CD8-positive, alpha-beta memory T cell (primary cell): ENCODE results near the gene DNAH3. TPM values are rescaled to one million over a fixed set of nuclear protein-coding genes. Genes with fewer than 3 reads are reported as not detected.
"Not testable (repeated sequence)": the region's sequence is repeated elsewhere in the genome, so short reads cannot be mapped to it uniquely, and the experiment has no call there.

Experiments
- CTCF ChIA-PET: fragments of 350-600 bp; sonication (Branson Sonifier 250); formaldehyde crosslinking; loops from one replicate; lab custom pipeline; 2021; ENCODE audit warnings: antibody characterized with exemption; lab: Charles Lee
- POLR2A ChIA-PET: fragments of 350-600 bp; sonication (Branson Sonifier 250); formaldehyde crosslinking; loops from one replicate; lab custom pipeline; 2021; ENCODE audit warnings: antibody characterized with exemption; lab: Charles Lee
- DNase-seq, 5 donors: peaks; one replicate each; pipeline versions ENCODE4 v3.0.0 to v3.0.0-alpha.2; 2020 to 2022; ENCODE audit warnings: mixed read lengths in 1 of 5
- H3K27ac ChIP-seq: one replicate; pipeline ENCODE4 v1.7.0; 2013; ENCODE audit warnings: low read depth, mild to moderate bottlenecking, low read length, moderate library complexity
- H3K27me3 ChIP-seq: 2 replicates; pipeline ENCODE4 v1.7.0; 2013; ENCODE audit warnings: low read length, mild to moderate bottlenecking; ENCODE audit not compliant: insufficient read depth, poor library complexity, severe bottlenecking
- H3K36me3 ChIP-seq: 2 replicates; pipeline ENCODE4 v1.7.0; 2013; ENCODE audit warnings: mild to moderate bottlenecking, low read length, moderate library complexity; ENCODE audit not compliant: insufficient read depth
- H3K4me1 ChIP-seq: 2 replicates; pipeline ENCODE4 v1.7.0; 2013; ENCODE audit warnings: mild to moderate bottlenecking, low read length, moderate library complexity; ENCODE audit not compliant: insufficient read depth
- H3K4me3 ChIP-seq: 2 replicates; pipeline ENCODE4 v1.7.0; 2013; ENCODE audit warnings: mild to moderate bottlenecking, low read length
- H3K9me3 ChIP-seq: 2 replicates; pipeline ENCODE4 v1.7.0; 2013; ENCODE audit warnings: mild to moderate bottlenecking, low read length
- H3K27ac Mint-ChIP-seq, 8 donors: one replicate each; pipeline ENCODE4 v1.8.0; 2020 to 2021; ENCODE audit warnings: mixed read lengths in 8 of 8, mild to moderate bottlenecking in 6 of 8, inconsistent platforms in 3 of 8, moderate library complexity in 3 of 8
- H3K27me3 Mint-ChIP-seq, 2 donors: one replicate each; pipeline ENCODE4 v1.8.0; 2020 to 2021; ENCODE audit warnings: mixed read lengths in 2 of 2, mild to moderate bottlenecking in 1 of 2, moderate library complexity in 1 of 2
- H3K36me3 Mint-ChIP-seq, 3 donors: one replicate each; pipeline ENCODE4 v1.8.0; 2020 to 2021; ENCODE audit warnings: mixed read lengths in 3 of 3, inconsistent platforms in 1 of 3, mild to moderate bottlenecking in 1 of 3
- H3K4me1 Mint-ChIP-seq, 3 donors: one replicate each; pipeline ENCODE4 v1.8.0; 2020 to 2021; ENCODE audit warnings: mixed read lengths in 3 of 3, inconsistent platforms in 1 of 3, mild to moderate bottlenecking in 1 of 3
- H3K4me3 Mint-ChIP-seq, 7 donors: one replicate each; pipeline ENCODE4 v1.8.0; 2020 to 2021; ENCODE audit warnings: mixed read lengths in 7 of 7, mild to moderate bottlenecking in 6 of 7, moderate library complexity in 4 of 7, inconsistent platforms in 2 of 7
- H3K9me3 Mint-ChIP-seq, 5 donors: one replicate each; pipeline ENCODE4 v1.8.0; 2020 to 2022; ENCODE audit warnings: mixed read lengths in 5 of 5, mild to moderate bottlenecking in 3 of 5, moderate library complexity in 2 of 5, inconsistent platforms in 1 of 5
- polyA plus RNA-seq: library from polyadenylated mRNA; unstranded; fragments of 300-500 nt; fragmentation: Illumina TruSeq; gene quantifications from one replicate; pipeline ENCODE4 v1.2.3, GENCODE V29; 2021
- total RNA-seq, 2 experiments: library from RNA; stranded (reverse); gene quantifications; one replicate each; pipeline ENCODE4 v1.2.3, GENCODE V29; 2021

Gene DNAH3
- total and polyA plus RNA-seq, 3 experiments from 2014 or later, result not detected

DNA sequence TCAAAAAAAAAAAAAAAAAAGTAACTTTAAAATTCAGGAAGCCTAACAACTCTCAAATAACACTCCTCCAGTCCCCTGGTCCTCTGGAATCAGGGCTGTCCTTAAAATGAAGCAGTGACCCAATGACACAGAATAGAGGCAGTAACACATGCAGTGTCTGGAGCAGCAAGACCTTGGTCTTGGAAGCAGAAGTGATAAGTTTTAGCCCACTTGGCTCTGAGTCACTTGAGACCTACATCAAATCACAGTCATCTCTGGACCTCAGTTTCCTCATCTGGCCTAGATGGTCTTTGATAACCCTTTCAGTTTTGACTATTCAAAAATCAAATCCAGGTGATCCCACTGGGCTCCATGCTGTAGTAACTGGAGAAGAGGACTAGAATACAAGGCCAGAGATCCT is 211.0 kb downstream of the DNAH3 start:
- no peak overlapping the region for H3K27ac ChIP-seq
- H3K27me3 ChIP-seq, result no peaks in the 10 kb centered on the region
- H3K36me3 ChIP-seq, result no peaks in the 10 kb centered on the region
- H3K9me3 ChIP-seq, result no peaks in the 10 kb centered on the region
- Mint-ChIP-seq H3K36me3 (no peaks in the 10 kb centered on the region), H3K4me3 (no peak overlapping the region), H3K4me1 (peaks cover 5 to 12% (median 12%) of the 10 kb centered on the region in 3 donors), H3K27ac (no peak overlapping the region), H3K27me3 (peaks cover 0 to 2% of the 10 kb centered on the region in 2 donors), H3K9me3 (no peaks in the 10 kb centered on the region)
- no peak for DNase-seq
- H3K4me1 ChIP-seq, result peaks cover 5% of the 10 kb centered on the region
- H3K4me3 ChIP-seq, result no peak overlapping the region
- ChIA-PET CTCF (no interaction called here), POLR2A (no interaction called here)

DNA sequence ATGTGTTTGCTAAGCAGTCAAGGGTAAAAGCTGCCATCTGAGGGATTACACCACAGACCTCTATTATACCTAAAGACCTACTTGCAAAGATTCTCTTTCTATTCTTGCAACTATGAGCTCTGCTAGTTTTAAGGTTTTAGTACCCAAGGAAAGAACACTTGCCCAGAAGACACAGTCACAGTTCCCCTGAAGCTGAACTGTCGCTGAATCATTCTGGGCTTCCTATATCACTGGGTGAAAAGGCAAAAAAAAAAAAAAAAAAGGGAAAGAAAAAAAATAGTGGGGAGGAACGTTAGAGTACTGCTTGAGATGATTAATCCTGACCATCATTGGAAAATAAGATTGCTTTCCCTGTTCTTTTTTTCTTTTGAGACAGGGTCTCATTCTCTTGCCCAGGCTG is 212.2 kb downstream of the DNAH3 start:
- H3K27me3 Mint-ChIP-seq, result peaks cover 0 to 2% of the 10 kb centered on the region in 2 donors
- Histone ChIP-seq H3K4me1 (peaks cover 5% of the 10 kb centered on the region), H3K27ac (no peak overlapping the region), H3K27me3 (no peaks in the 10 kb centered on the region), H3K4me3 (no peak overlapping the region), H3K9me3 (no peaks in the 10 kb centered on the region), H3K36me3 (no peaks in the 10 kb centered on the region)
- DNase-seq, result no peak
- no peak overlapping the region for H3K27ac Mint-ChIP-seq
- H3K4me1 Mint-ChIP-seq, result peaks cover 5 to 10% (median 10%) of the 10 kb centered on the region in 3 donors
- H3K36me3 Mint-ChIP-seq, result no peaks in the 10 kb centered on the region
- H3K4me3 Mint-ChIP-seq, result no peak overlapping the region
- POLR2A ChIA-PET, result no interaction called here
- CTCF ChIA-PET, result no interaction called here
- H3K9me3 Mint-ChIP-seq, result no peaks in the 10 kb centered on the region

DNA sequence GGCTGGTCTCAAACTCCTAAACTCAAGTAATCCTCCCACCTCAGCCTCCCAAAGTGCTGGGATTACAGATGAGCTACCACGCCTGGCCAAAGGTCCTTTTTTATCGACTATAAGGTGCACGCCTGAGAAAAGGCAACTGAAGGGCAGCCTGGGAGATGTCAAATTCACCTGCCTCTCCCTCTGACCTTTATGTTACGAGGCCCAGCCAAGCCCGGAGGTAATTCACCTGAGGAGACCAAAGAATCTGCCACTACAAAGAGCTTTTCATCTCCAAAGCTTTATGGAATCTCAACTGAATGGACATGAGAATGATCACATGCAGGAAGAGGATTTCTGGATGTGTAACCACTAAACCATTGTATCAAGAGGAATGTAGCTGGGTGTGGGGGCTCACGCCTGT is 212.9 kb downstream of the DNAH3 start:
- no peaks in the 10 kb centered on the region for H3K27me3 ChIP-seq
- H3K27ac Mint-ChIP-seq, result no peak overlapping the region
- no peaks in the 10 kb centered on the region for H3K9me3 Mint-ChIP-seq
- H3K36me3 Mint-ChIP-seq, result no peaks in the 10 kb centered on the region
- H3K4me3 Mint-ChIP-seq, result no peak overlapping the region
- no peak overlapping the region for H3K27ac ChIP-seq
- DNase-seq, result no peak
- no peaks in the 10 kb centered on the region for H3K36me3 ChIP-seq
- POLR2A ChIA-PET, result no interaction called here
- H3K9me3 ChIP-seq, result no peaks in the 10 kb centered on the region
- peaks cover 5% of the 10 kb centered on the region for H3K4me1 ChIP-seq
- CTCF ChIA-PET, result interaction anchor here (0.7 kb wide), 1 partner anchor 11 kb away, joined by 3 read pairs; no protein-coding TSS in a partner anchor
- H3K4me1 Mint-ChIP-seq, result peaks cover 5 to 9% (median 7%) of the 10 kb centered on the region in 3 donors
- no peak overlapping the region for H3K4me3 ChIP-seq
- H3K27me3 Mint-ChIP-seq, result peaks cover 0 to 2% of the 10 kb centered on the region in 2 donors

DNA sequence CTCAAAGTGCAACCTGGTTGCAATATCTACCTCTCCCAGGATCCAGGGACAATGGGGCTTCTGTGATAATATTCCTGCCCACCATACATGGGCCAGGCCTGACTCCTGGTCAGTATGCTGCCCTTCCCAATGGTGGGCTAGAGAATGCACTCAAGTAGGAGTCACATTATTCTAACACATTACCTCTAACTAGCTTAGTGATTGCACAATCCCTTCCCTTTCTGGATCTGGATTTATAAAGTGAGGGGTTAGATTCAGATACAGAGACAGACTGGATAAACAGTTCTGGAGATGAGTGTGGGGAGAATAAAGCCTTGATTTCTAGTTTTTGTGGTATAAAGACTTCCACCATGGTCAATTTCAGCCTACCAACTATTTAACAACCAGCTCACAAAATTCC is 217.1 kb downstream of the DNAH3 start:
- ChIA-PET POLR2A (interaction anchor here (0.6 kb wide), 1 partner anchor 20 kb away, joined by 3 read pairs; no protein-coding TSS in a partner anchor), CTCF (no interaction called here)
- no peaks in the 10 kb centered on the region for H3K36me3 ChIP-seq
- no peaks in the 10 kb centered on the region for H3K27me3 ChIP-seq
- Mint-ChIP-seq H3K4me1 (no peaks in the 10 kb centered on the region), H3K27me3 (no peaks in the 10 kb centered on the region), H3K4me3 (no peak overlapping the region), H3K9me3 (no peaks in the 10 kb centered on the region), H3K36me3 (no peaks in the 10 kb centered on the region), H3K27ac (peak overlapping the region in 1 of 8 donors; percentile 73)
- no peak overlapping the region for H3K27ac ChIP-seq
- no peak for DNase-seq
- no peaks in the 10 kb centered on the region for H3K4me1 ChIP-seq
- H3K4me3 ChIP-seq, result no peak overlapping the region
- no peaks in the 10 kb centered on the region for H3K9me3 ChIP-seq

DNA sequence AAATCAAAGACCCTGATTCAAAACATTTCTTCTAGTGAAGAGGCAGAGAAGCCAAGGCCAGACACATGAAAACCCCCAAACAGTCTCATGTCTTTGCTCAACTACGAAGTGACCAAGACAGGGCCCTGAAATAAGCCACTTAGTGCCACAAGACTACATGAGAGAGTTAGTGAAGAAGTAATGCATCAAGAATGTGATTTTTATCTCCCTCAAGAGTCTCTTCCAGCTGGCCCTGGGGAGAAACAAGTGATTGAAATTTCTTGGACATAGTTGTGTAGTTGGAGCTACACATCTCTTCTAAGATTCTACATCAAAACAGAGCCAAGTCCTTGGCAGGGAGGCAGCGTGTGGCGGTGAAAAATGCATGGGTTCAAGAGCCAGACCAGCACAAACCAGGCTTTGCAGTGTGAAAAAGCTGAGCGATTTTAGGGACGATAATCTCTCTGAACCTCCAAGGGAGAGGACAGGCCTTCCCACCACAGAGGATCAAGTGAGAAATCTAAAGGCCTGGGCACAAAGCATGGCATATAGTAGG is 219.5 kb downstream of the DNAH3 start:
- CTCF ChIA-PET, result no interaction called here
- POLR2A ChIA-PET, result no interaction called here
- no peaks in the 10 kb centered on the region for H3K9me3 ChIP-seq

DNA sequence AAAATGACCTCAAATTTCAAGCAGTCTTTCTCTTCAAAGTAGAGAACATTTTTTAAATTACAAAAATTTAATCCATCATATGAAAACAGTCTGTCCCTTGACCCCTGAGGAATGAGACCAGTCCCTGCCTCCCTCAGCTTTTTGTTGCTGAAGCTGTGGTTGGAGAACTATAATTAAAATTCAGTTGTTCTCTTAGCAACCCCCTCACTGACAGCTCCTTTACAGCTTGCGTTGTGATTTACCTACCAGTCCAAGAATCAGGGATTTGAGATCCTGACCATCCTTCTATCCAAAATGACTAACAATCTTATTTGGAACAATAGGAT is 220.3 kb downstream of the DNAH3 start:
- no peaks in the 10 kb centered on the region for H3K4me1 ChIP-seq
- Mint-ChIP-seq H3K9me3 (no peaks in the 10 kb centered on the region), H3K27ac (no peak overlapping the region), H3K4me1 (no peaks in the 10 kb centered on the region), H3K36me3 (peaks cover 4 to 10% (median 8%) of the 10 kb centered on the region in 3 donors), H3K4me3 (no peak overlapping the region), H3K27me3 (no peaks in the 10 kb centered on the region)
- no peak overlapping the region for H3K27ac ChIP-seq
- no peaks in the 10 kb centered on the region for H3K27me3 ChIP-seq
- no peaks in the 10 kb centered on the region for H3K36me3 ChIP-seq
- no peak overlapping the region for H3K4me3 ChIP-seq
- no peaks in the 10 kb centered on the region for H3K9me3 ChIP-seq
- ChIA-PET CTCF (no interaction called here), POLR2A (no interaction called here)
- no peak for DNase-seq

More for the DNA sequence above, 219.5 kb downstream of the DNAH3 start:
- Mint-ChIP-seq H3K36me3 (peaks cover 0 to 3% (median 3%) of the 10 kb centered on the region in 3 donors), H3K9me3 (no peaks in the 10 kb centered on the region), H3K27me3 (no peaks in the 10 kb centered on the region), H3K27ac (no peak overlapping the region), H3K4me3 (no peak overlapping the region), H3K4me1 (no peaks in the 10 kb centered on the region)
- H3K36me3 ChIP-seq, result no peaks in the 10 kb centered on the region
- no peaks in the 10 kb centered on the region for H3K4me1 ChIP-seq
- no peaks in the 10 kb centered on the region for H3K27me3 ChIP-seq
- no peak overlapping the region for H3K27ac ChIP-seq
- no peak for DNase-seq
- no peak overlapping the region for H3K4me3 ChIP-seq

DNA sequence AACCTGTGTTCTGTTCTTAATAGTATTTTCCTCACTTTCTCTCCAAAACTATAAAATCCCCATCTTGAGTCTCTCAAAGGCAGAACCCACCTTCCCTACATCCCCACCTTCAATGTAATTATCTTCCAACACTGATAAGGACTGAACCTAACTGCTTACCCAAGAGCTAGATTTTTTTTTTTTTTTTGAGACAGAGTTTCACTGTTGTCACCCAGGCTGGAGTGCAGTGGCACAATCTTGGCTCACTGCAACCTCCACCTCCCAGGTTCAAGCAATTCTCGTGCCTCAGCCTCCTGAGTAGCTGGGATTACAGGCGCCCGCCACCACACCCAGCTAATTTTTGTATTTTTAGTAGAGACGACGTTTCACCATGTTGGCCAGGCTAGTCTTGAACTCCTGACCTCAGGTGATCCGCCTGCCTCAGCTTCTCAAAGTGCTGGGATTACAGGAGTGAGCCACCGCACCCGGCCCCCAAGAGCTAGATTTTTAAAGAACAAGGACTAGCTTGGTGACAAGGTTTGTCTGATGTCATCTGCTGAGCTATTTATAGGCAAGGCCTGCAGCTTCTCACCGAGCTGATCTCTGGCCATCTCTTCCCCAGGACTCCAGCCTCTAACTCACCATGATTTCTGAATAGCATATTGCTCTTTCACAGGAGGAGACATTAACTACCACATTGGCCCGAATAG is 220.8 kb downstream of the DNAH3 start:
- H3K4me1 ChIP-seq, H3K9me3 ChIP-seq, H3K4me3 Mint-ChIP-seq, H3K4me1 Mint-ChIP-seq, POLR2A ChIA-PET, H3K27me3 ChIP-seq, H3K4me3 ChIP-seq, DNase-seq, H3K36me3 ChIP-seq, H3K9me3 Mint-ChIP-seq, H3K27me3 Mint-ChIP-seq, H3K27ac ChIP-seq, CTCF ChIA-PET: not testable (repeated sequence)
- peak overlapping the region in 1 of 8 donors; percentile 2 for H3K27ac Mint-ChIP-seq
- H3K36me3 Mint-ChIP-seq, result peaks cover 4 to 12% (median 8%) of the 10 kb centered on the region in 3 donors

DNA sequence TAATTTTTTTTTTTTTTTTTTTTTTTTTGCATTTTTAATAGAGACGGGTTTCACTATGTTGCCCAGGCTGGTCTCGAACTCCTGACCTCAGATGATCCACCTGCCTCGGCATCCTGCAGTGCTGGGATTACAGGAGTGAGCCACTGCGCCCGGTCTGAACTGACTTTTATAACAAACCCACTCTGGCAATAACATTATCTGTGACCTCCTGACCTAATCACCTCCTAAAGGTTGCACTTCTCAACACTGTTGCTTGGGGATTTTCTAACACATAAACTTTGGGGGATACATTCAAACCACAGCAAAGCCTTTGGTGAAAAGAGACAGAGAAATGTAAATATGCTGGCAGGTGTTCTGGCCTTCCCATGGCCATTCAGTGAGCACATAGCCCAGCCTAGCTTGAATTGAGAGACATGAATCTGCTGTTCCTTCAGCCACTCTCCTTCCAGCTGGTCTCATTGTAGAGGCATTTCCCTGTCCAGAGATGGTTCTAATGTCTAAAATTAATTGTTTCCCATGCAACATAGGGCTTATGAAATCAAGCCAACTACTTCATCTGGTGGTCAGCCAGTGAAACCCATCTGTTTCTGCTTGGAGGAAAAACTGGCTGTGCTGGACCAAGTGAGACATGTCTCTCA is 221.8 kb downstream of the DNAH3 start:
- Mint-ChIP-seq H3K4me1 (no peaks in the 10 kb centered on the region), H3K27ac (peak overlapping the region in 1 of 8 donors; percentile 32), H3K9me3 (no peaks in the 10 kb centered on the region), H3K27me3 (no peaks in the 10 kb centered on the region), H3K36me3 (peaks cover 4 to 21% (median 11%) of the 10 kb centered on the region in 3 donors), H3K4me3 (no peak overlapping the region)
- no peak for DNase-seq
- POLR2A ChIA-PET, result no interaction called here
- Histone ChIP-seq H3K27ac (no peak overlapping the region), H3K36me3 (peaks cover 4% of the 10 kb centered on the region), H3K27me3 (no peaks in the 10 kb centered on the region), H3K4me1 (no peaks in the 10 kb centered on the region), H3K4me3 (no peak overlapping the region), H3K9me3 (no peaks in the 10 kb centered on the region)
- CTCF ChIA-PET, result no interaction called here
